ENCODE data around the gene TCN1.
"Not testable (repeated sequence)": the region's sequence is repeated elsewhere in the genome, so short reads cannot be mapped to it uniquely, and the experiment has no call there.

TCN1 gene

DNA sequence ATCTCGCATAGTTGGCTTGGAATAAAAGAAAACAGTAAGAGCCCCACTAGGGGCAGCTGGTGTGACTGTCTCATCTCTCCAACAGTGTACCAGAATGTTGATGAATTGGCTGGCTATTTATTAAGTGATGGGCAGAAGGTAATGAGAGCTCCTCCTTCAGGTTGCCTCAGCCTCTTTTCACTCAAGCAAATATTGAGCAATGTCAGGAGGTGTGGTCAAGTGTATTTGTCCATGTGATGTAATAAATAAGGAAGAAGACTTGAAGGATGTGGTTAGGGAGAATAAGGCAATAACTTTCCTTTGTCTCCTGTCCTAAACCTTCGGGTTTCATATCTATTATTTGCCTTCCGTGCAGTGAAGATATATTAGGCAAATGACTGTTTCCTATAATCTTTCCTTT is at the start of gene TCN1:
TSS of gene TCN1 (minus strand) at position 91 of the 400 bp plus-strand sequence. CDS start at position 74, 17 bp downstream.
- DNase-seq, result no peak

GRCh38 chr11:59903569-59903968 is 37.3 kb upstream of the TCN1 start:
- not testable (repeated sequence) for DNase-seq

DNA sequence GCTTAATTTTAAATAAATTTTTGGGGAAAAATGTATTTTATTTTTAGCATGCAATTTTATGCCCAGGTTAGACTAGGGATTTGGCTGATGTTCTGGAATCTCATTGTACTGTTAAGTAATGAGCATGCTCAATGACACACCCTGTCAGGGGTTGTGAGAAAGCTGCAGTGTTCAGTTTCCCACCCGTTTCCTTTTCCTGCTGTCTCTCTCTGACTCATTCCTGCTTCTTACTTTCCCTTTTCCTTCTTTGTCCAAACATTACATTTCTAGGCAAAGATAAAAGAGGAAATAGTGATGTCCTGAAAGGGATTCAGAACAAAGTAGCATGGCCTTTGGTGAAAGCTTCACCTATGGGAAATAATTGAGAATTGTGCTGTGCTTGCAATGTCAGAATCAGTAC is 35.0 kb upstream of the TCN1 start:
- DNase-seq, result no peak

DNA sequence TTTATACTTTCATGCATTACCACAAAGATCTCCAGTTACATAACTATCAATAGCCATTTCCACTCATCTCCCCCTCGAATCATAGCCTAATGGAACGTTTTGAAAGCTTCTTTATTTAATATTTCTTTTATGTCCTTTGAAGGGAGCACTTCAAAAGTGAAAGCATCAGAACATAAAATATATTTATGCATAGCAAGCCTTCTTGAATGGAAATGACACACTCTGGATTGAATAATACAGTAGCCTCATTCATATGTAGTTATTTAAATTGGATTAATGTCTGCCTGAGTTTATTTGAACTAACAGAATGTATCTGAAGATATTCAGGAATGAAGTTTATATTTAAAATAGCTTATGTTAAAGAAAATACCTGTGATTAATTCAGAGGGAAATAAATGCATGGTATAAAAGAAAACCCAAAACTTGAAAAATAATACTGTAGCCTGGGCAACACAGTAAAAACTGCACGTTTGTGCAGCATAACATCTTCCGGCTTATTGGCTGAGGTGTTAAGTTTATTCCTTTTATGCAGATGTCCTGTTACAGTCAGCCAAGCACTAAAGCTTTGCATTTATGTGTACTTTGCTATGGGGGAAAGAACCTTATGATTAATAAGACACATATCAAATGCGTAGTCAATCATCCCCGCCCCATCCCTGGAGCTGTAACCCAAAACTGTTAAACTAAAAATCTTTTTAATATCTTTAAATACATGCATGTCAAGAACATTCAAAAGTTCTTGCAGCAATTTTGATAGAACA is 34.3 kb upstream of the TCN1 start:
- no peak for DNase-seq

DNA sequence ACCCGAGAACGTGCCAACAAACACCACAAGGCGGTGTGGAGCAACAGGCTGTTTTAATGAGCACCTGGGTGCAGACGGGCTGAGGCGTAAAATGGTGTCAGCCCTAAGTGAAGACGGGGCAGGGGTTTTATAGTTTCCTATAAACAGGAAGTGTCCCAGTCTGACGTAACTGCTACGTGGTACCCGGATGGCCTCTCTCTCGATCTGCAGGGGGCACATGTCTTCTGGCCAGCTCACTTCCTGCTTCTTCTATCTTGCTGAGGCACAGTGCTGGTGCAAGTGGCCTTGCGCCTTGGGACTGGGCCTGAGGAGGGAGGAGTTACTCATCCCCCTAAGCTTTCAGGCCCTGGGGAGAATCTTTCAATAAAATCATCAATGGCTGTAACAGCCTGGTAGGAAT is 33.2 kb upstream of the TCN1 start:
- no peak for DNase-seq

DNA sequence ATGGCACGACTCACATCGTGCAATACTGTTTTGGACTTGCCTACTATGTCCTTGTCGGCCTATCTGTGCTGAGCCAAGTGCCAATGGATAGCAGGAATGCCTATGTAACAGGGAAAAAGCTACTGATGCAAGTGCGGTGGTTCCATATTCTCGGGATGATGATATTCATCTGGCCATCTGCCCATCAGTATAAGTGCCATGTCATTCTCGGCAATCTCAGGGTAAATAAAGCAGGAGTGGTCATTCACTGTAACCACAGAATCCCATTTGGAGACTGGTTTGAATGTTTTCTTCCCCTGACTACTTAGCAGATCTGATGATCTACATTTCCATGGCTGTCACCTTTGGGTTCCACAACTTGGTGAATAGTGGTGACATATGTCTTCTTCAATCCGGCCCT is 32.4 kb upstream of the TCN1 start:
- no peak for DNase-seq

DNA sequence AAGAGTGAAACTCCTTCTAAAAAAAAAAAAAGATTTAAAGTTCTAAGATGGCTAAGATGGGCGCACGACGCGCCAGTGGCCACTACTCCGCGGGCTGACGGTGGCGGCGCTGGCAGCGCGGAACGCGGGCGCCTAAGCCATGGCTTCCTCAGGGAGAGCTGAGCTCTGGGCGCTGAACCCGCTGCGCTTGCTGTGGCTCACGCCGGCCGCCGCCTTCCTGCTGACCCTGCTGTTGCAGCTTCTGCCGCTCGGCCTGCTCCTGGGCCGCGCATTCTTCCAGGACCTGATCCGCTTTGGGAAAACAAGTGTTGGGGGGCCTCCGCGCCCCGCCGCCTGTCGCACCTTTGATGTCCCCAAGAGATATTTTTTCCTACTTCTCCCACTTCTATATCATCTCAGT is 31.8 kb upstream of the TCN1 start:
- DNase-seq, result no peak

DNA sequence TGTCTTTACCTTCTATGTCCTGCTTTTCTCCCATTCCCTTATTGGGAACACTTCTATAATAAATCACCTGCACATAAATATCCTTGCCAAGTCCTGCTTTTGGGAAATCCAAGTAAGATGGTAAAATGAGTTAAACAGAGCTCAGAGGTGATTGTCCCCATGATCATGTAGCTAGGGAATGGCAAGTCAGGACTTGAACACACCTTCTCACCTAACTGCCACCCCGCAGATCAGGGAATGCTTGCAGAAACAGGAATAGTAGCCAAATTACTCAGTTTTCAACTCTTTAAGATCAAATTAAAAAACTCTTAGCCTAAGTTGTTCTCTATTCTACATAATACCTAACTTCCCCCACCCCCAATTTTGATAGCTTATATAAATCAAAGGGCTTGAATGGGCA is 28.3 kb upstream of the TCN1 start:
- no peak for DNase-seq

GRCh38 chr11:59891781-59892181 is 25.5 kb upstream of the TCN1 start:
- DNase-seq, result no peak

GRCh38 chr11:59887156-59887555 is 20.9 kb upstream of the TCN1 start:
- DNase-seq, result not testable (repeated sequence)

- no peak for DNase-seq
Observed at GRCh38 chr11:59883597-59883996, 17.3 kb upstream of the TCN1 start.

GRCh38 chr11:59879567-59879966 is 13.3 kb upstream of the TCN1 start:
- no peak for DNase-seq

- no peak for DNase-seq
Observed at GRCh38 chr11:59878575-59878974, 12.3 kb upstream of the TCN1 start, which contains the start of gene OOSP3. OOSP3 (plus strand) TSS chr11:59878782; CDS start chr11:59878809, 27 bp downstream.

DNA sequence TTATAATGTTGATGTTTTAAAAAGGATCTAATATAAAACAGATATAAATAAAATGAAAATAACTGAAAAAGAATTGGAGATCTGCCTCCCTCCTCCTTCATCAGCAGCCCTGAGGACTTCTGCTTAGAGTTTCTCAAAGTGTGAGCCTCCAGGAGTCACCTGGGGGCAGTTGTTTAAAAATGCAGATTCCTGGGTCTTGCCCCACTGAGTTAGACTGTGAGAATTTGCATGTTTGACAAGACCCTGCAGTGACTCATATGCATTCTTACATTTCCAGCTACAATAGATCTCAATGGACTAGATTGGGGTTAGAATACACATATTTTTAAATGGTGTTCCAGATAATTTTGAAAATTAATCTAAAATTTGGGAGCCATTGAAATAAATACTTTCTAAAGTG is 11.5 kb upstream of the TCN1 start:
- DNase-seq, result no peak

DNA sequence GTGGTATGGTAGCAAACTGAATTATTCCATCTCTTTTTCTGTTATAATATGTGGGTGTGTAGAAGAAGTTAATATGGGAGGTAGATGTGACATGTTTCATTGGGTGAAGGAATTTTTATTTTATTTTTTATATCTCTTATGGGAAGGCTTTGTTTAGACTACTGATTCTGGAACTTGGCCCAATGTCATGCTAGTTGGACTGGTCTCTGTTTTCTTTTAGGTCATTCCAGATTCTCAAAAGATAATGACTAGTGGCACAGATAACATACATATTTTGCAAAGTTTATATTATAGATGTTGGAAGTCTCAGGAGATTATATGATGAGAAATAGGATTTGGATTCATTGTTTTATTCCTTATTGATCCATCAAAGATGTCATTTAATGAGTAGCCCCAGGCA is 11.0 kb upstream of the TCN1 start:
- DNase-seq, result no peak

GRCh38 chr11:59875856-59876519 is 9.7 kb upstream of the TCN1 start:
- DNase-seq, result no peak

GRCh38 chr11:59872076-59872475 is 5.8 kb upstream of the TCN1 start:
- no peak for DNase-seq

GRCh38 chr11:59867946-59868345 is 1.7 kb upstream of the TCN1 start:
- no peak for DNase-seq

DNA sequence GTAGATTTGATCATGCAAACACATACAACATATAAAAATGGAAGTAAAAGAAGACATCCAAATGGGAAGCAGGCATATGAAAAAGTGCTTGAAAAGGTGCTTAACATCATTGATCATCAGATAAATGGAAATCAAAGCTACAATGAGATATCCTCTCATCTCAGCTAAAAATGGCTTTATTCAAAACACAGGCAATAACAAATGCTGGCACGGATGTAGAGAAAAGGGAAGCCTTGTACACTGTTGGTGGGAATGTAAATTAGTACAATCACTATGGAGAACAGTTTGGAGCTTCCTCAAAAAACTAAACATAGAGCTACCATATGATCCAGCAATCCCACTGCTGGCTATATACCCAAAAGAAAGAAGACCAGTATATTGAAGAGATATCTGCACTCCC is 549 bp upstream of the TCN1 start:
- DNase-seq, result no peak

DNA sequence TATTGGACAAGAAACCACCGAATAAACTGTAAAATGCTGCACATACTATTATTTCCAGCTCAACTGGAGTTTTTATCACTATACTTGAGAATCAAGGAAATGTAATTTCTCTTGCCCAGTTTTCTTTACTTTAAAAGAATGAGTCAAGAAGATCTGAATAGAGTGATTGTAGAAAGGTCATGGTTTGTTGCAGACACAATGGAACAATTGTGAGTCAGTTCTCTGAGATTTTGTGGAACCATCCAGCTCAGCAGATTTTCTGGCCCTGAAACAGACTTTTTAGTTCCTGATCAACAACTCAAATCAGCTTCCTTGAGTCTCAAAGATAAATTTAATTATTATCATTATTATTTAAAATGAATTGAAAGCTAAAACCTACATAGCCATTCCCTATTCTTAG is 1.3 kb downstream of the TCN1 start:
- no peak for DNase-seq

DNA sequence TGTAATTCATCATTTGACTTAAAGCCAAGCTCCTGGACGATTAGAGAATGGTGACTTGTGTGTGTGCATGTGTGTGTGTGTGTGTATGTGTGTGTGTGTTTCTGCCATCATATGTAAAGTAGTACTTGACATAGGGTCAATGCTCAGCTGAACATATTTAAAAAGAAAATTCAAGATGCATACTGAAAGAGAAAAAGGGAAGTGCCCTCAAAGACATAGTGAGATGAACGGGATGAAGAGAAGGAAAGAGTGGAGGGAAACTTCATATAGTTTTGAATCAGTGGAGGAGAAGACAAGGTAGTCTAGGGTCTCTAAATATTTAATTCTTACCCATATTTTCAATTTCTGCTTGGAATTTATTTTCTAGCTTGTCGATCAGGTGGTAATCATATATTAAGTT is 4.0 kb downstream of the TCN1 start:
- no peak for DNase-seq

GRCh38 chr11:59859673-59860072 is 6.6 kb downstream of the TCN1 start:
- no peak for DNase-seq

DNA sequence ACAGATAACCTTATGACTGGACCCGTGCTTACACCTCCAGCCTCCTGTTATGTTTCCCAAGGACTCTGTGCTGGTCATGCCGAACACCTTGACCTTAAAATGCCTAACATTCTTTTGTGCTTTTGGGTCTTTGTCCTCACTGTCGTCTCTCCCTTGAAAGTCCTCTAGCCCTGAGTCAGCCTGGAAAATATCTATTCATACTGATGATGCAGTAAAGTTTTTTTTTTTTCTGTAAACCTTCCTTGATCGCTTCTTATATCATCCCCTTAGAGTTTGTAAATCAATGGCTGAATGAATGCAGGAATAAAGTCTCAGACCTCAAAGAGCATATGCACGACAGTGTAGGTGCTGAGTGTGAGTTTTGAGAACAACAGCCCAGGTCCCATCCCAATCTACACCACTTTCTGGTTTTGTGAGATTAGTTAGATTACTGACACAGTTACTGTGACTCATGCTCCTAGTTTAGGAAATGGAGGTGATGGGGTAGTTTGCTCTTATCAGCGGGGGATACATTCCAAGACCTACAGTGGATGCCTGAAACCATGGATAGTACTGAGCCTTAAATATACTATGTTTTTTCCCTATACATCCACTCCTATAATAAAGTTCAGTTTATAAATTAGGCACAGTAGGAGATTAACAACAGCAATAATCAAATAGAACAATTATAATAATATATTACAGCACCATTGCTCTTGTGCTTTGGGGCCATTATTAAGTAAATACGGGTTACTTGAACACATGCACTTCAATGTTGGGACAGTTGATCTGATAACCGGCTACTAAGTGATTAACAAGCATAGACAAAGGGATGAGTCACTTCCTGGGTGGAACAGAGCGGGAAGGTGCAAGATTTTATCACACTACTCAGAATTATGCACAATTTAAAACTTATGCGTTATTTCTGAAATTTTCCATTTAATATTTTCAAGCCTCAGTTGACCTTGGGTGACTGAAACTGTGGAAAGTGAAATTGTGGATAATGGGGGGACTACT is 8.6 kb downstream of the TCN1 start:
- DNase-seq, result no peak
